Keratinocyte (primary cell): ENCODE results near the gene MEIS2. TPM values are rescaled to one million over a fixed set of nuclear protein-coding genes. Genes with fewer than 3 reads are reported as not detected.

Experiments
- DNase-seq: peaks from one replicate; pipeline ENCODE4 v3.0.0-alpha.2; 2011; ENCODE audit warnings: low read depth, missing footprints, low spot score
- FAIRE-seq: peaks from 2 replicates; lab custom pipeline; 2011; peaks lifted over from hg19 to GRCh38; lab: Jason Lieb, UNC
- H2AFZ ChIP-seq: 2 replicates; pipeline ENCODE4 v1.6.0; 2012; ENCODE audit warnings: low read length, control low read depth, inconsistent platforms; ENCODE audit not compliant: control insufficient read depth
- H3K27ac ChIP-seq: 2 replicates; pipeline ENCODE4 v1.5.1; 2011; ENCODE audit warnings: low read length; ENCODE audit not compliant: control insufficient read depth, insufficient read depth
- H3K27me3 ChIP-seq: 3 replicates; pipeline ENCODE4 v1.6.0; 2011; ENCODE audit warnings: low read length; ENCODE audit not compliant: control insufficient read depth, insufficient read depth; ENCODE audit errors: extremely low read depth
- H3K36me3 ChIP-seq, 2 experiments: 2 replicates in 1 of 2; 3 replicates in 1 of 2; pipeline ENCODE4 v1.5.1; 2011; ENCODE audit warnings: low read length in 2 of 2, mild to moderate bottlenecking in 1 of 2; ENCODE audit not compliant: control insufficient read depth in 2 of 2, insufficient read depth in 2 of 2; ENCODE audit errors: extremely low read depth in 1 of 2
- H3K4me1 ChIP-seq: 3 replicates; pipeline ENCODE4 v1.5.1; 2011; ENCODE audit warnings: low read length; ENCODE audit not compliant: control insufficient read depth, insufficient read depth; ENCODE audit errors: extremely low read depth
- H3K4me2 ChIP-seq: 3 replicates; pipeline ENCODE4 v1.6.0; 2011; ENCODE audit warnings: low read depth, low read length; ENCODE audit not compliant: control insufficient read depth, insufficient read depth; ENCODE audit errors: extremely low read depth
- H3K4me3 ChIP-seq, 3 experiments: fragments of 200-600 bp in 1 of 3; sonication (generic) in 1 of 3; 2 replicates in 2 of 3; 3 replicates in 1 of 3; pipeline ENCODE4 v1.5.1; 2011 to 2016; ENCODE audit warnings: low read length in 3 of 3, mild to moderate bottlenecking in 3 of 3, control low read depth in 2 of 3, inconsistent platforms in 1 of 3, low read depth in 1 of 3, mixed read lengths in 1 of 3, mixed run types in 1 of 3, moderate library complexity in 1 of 3; ENCODE audit not compliant: control insufficient read depth in 2 of 3, insufficient read depth in 2 of 3; ENCODE audit errors: extremely low read depth in 1 of 3
- H3K79me2 ChIP-seq: 2 replicates; pipeline ENCODE4 v1.6.0; 2012; ENCODE audit warnings: low read length; ENCODE audit not compliant: control insufficient read depth, insufficient read depth
- H3K9ac ChIP-seq: 3 replicates; pipeline ENCODE4 v1.6.0; 2011; ENCODE audit warnings: low read length; ENCODE audit not compliant: control insufficient read depth, insufficient read depth; ENCODE audit errors: extremely low read depth
- H3K9me1 ChIP-seq: 3 replicates; pipeline ENCODE4 v1.6.0; 2011; ENCODE audit warnings: low read length; ENCODE audit not compliant: control insufficient read depth, insufficient read depth; ENCODE audit errors: extremely low read depth
- H3K9me3 ChIP-seq: 2 replicates; pipeline ENCODE4 v1.5.1; 2012; ENCODE audit warnings: low read depth, low read length; ENCODE audit not compliant: control insufficient read depth
- H4K20me1 ChIP-seq: 3 replicates; pipeline ENCODE4 v1.6.0; 2011; ENCODE audit warnings: low read length; ENCODE audit not compliant: control insufficient read depth, insufficient read depth; ENCODE audit errors: extremely low read depth
- EZH2 ChIP-seq: IDR thresholded peaks from one replicate; pipeline ENCODE4 v1.6.1; 2012; ENCODE audit warnings: inconsistent platforms, mild to moderate bottlenecking, low read length, moderate library complexity
- dilution Hi-C: fragments of 300-500 bp; cut with MboI; formaldehyde crosslinking; loops from one replicate; pipeline ENCODE4 v1.7.0; 2020; ENCODE audit warnings: low sequenced_read_pairs; ENCODE audit not compliant: extremely low pct_ligation_motif_present
- polyA plus RNA-seq, 5 experiments: library from polyadenylated mRNA; depleted of rRNA in 3 of 5; stranded (reverse) in 3 of 5; stranded (forward) in 1 of 5; unstranded in 1 of 5; fragments of >200 nt; gene quantifications; 1 replicate in 1 of 5; 2 replicates in 3 of 5; 3 replicates in 1 of 5; pipeline versions ENCODE4 v1.2.1 to v1.2.3, GENCODE V29; 2011 to 2012; ENCODE audit warnings: missing spikeins in 2 of 5, low read depth in 1 of 5, low replicate concordance in 1 of 5
- TF ChIP-seq, protein P1 (sequence below), 3 experiments: IDR thresholded peaks in 1 of 3; conservative IDR thresholded peaks in 1 of 3; optimal IDR thresholded peaks in 1 of 3; 2 replicates in 2 of 3; 3 replicates in 1 of 3; pipeline versions ENCODE3 to v1.5.1; 2011; ENCODE audit warnings: low read length in 3 of 3, mild to moderate bottlenecking in 3 of 3, moderate library complexity in 2 of 3, control low read depth in 1 of 3, inconsistent platforms in 1 of 3; ENCODE audit not compliant: insufficient read depth in 2 of 3; ENCODE audit errors: extremely low read depth in 1 of 3

MEIS2 gene
- polyA plus RNA-seq, 1 donor (not counting 4 experiments of a cell fraction or from before 2014, with no cell fraction given): 11.4 TPM

DNA sequence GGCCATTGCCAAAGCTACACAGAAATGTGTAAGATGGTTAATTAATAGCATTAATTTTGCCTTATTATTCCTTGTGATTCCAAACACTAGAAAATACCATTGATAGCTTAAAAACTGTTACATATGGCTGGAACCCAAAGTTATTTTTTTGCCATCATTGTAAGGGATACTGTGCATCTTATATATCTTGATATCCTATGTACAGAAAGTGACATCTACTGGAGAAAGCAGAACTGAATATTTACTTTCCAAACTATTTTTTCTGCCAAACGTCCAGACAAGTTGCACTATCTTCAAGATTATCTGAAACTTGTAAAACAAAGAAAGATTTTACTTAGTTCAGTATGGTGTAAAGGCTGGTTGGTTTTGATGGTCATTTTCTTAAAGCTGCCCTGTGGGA, 33.3 kb upstream of the MEIS2 start:
- Histone ChIP-seq H3K4me2 (peak overlapping the region; percentile 19), H3K27ac (no peak overlapping the region), H3K4me3 (no peak overlapping the region), H3K9ac (no peak overlapping the region), H3K4me1 (no peaks in the 10 kb centered on the region), H3K27me3 (peaks cover 2% of the 10 kb centered on the region), H3K9me1 (no peaks in the 10 kb centered on the region), H3K79me2 (no peaks in the 10 kb centered on the region), H3K36me3 (no peaks in the 10 kb centered on the region), H3K9me3 (no peaks in the 10 kb centered on the region), H2AFZ (no peak overlapping the region), H4K20me1 (no peaks in the 10 kb centered on the region)
- TF ChIP-seq EZH2: no peak
- TF ChIP-seq, protein P1, sequence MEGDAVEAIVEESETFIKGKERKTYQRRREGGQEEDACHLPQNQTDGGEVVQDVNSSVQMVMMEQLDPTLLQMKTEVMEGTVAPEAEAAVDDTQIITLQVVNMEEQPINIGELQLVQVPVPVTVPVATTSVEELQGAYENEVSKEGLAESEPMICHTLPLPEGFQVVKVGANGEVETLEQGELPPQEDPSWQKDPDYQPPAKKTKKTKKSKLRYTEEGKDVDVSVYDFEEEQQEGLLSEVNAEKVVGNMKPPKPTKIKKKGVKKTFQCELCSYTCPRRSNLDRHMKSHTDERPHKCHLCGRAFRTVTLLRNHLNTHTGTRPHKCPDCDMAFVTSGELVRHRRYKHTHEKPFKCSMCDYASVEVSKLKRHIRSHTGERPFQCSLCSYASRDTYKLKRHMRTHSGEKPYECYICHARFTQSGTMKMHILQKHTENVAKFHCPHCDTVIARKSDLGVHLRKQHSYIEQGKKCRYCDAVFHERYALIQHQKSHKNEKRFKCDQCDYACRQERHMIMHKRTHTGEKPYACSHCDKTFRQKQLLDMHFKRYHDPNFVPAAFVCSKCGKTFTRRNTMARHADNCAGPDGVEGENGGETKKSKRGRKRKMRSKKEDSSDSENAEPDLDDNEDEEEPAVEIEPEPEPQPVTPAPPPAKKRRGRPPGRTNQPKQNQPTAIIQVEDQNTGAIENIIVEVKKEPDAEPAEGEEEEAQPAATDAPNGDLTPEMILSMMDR (optimal IDR thresholded peaks at IDR 0.05 in 1 of 3, IDR thresholded peaks at IDR 0.05 in 1 of 3, conservative IDR thresholded peaks at IDR 0.05 in 1 of 3; ENCODE audit: extremely low read depth in 1 of 3, insufficient read depth in 2 of 3, low read length in 3 of 3): peak in 1 of 3 experiments; percentile 18
- DNase-seq (no peak), FAIRE-seq (peak; percentile 53)
- dilution Hi-C loops: no loop called here

DNA sequence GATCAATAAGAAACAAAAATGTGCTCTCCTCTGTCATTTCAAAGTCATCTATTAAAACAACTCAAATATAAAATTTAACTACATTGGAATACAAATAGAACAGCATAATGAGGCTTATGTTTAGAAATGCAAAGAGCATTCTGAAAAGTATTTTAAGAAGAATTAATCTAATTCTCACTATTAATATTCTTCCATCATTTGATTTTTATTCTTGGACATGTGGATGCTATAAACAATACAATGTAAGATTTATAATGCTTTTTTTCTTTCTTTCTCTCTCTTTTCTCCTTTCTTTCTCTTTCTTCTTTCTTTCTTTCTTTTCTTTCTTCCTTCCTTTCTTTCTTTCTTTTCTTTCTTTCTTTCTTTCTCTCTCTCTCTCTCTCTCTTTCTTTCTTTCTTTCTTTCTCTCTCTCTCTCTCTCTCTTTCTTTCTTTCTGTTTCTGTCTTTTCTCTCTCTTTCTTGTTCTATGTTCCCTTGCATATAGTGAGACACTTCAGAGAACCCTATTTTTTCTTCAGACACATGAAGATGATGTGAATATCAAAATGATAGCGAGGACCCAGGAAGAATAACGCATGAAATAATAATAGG, 32.6 kb upstream of the MEIS2 start:
- no peaks in the 10 kb centered on the region for H4K20me1 ChIP-seq
- DNase-seq (no peak), FAIRE-seq (no peak)
- H3K27me3 ChIP-seq: peaks cover 2% of the 10 kb centered on the region
- no peaks in the 10 kb centered on the region for H3K79me2 ChIP-seq
- H3K9me3 ChIP-seq: no peaks in the 10 kb centered on the region
- no peaks in the 10 kb centered on the region for H3K4me1 ChIP-seq
- H3K4me3 ChIP-seq: no peak overlapping the region
- no peak for TF ChIP-seq EZH2
- TF ChIP-seq, protein P1 (optimal IDR thresholded peaks at IDR 0.05 in 1 of 3, IDR thresholded peaks at IDR 0.05 in 1 of 3, conservative IDR thresholded peaks at IDR 0.05 in 1 of 3; ENCODE audit: extremely low read depth in 1 of 3, insufficient read depth in 2 of 3, low read length in 3 of 3): no peak
- no peak overlapping the region for H3K9ac ChIP-seq
- no peaks in the 10 kb centered on the region for H3K9me1 ChIP-seq
- H2AFZ ChIP-seq: no peak overlapping the region
- no peak overlapping the region for H3K27ac ChIP-seq
- dilution Hi-C loops: no loop called here
- no peaks in the 10 kb centered on the region for H3K36me3 ChIP-seq
- no peak overlapping the region for H3K4me2 ChIP-seq
